HG03521 (cell line): ENCODE results near the gene OMP.

Source experiments
- ATAC-seq: cut with Tn5 transposase; IDR thresholded peaks from one replicate; pipeline ENCODE4 v1.9.1; 2021; ENCODE audit warnings: mild to moderate bottlenecking, moderate library complexity; ENCODE audit not compliant: unreplicated experiment

OMP gene

DNA sequence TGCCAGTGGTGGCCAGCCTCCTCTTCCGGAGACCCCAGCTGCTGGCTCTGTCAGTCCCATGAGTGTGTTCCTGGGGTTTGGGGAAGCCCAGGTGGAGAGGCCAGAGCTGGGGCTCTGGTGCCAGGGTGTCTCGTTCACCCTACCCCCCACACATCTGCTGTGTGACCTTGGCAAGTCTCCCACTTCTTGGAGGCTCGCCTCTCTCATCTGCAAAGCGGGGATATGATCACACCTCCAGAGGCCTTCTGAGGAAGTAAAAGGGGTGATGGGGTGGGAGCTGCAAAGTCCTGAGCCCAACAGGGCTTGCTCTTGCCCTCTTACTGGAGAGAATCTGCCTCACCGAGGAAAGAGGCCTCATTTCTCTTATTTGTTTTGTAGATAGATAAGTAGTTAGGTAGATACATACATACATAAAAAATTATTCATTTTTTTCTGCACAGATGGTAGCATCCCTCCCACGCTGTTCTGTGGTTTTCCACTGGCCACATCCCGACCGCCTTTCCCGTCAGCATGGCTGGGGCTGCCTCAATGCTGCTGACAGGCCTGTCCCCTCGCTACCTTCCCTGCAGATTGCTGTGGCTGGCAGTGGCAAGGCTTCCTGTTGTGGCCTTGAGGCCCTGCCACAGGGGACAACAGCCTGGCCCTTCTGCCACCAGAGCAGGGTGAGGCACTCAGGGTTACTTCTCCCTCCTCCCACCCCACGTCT lies 49.3 kb downstream of the OMP start:
- ATAC-seq = no peak

DNA sequence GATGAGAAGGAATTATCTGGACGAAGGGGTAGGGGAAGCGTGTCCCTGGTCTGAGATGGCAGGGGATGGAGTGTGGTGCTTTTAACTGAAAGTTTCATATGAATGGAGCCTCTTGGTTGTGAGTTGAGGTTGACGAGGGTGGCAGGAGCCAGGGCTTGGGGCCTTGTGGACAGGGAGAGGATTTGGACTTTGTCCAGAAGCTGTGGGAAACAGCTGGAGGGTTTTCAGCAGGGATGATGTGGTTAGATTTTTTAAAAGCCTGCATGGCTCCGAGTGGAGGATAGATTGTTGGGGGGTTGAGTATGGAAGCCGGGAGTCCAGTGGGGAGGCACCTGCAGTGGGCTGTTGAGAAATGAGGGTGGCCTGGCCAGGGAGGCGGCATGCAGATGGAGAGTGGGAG lies 50.2 kb downstream of the OMP start:
- no peak for ATAC-seq
